HG03354 (cell line): ENCODE measurements around the gene EGLN1.
A peak's percentile ranks its signal among the peaks of the same experiment; 100 is the strongest.

Experiments
- ATAC-seq: cut with Tn5 transposase; IDR thresholded peaks from one replicate; pipeline ENCODE4 v1.9.1; 2021; ENCODE audit warnings: mild to moderate bottlenecking; ENCODE audit not compliant: unreplicated experiment, poor library complexity, severe bottlenecking

The EGLN1 gene

GRCh38 chr1:231422798-231423309, 767 bp upstream of the EGLN1 start:
- no peak for ATAC-seq

GRCh38 chr1:231421546-231421970, 529 bp downstream of the EGLN1 start:
- ATAC-seq: no peak

GRCh38 chr1:231420959-231421545, 1.0 kb downstream of the EGLN1 start:
- ATAC-seq: peak; percentile 16

- ATAC-seq: no peak
These were observed 1.7 kb downstream of the EGLN1 start for GRCh38 chr1:231420299-231420958.

GRCh38 chr1:231419738-231420298, 2.3 kb downstream of the EGLN1 start:
- no peak for ATAC-seq

- ATAC-seq: no peak
These were observed 2.9 kb downstream of the EGLN1 start for GRCh38 chr1:231419147-231419546.

GRCh38 chr1:231418741-231419107, 3.4 kb downstream of the EGLN1 start:
- no peak for ATAC-seq

- ATAC-seq: no peak
These were observed 3.9 kb downstream of the EGLN1 start for GRCh38 chr1:231418101-231418740.

- ATAC-seq: no peak
These were observed 4.6 kb downstream of the EGLN1 start for GRCh38 chr1:231417513-231417912.

- ATAC-seq: no peak
These were observed 5.2 kb downstream of the EGLN1 start for GRCh38 chr1:231416901-231417300.

GRCh38 chr1:231415018-231415583, 7.0 kb downstream of the EGLN1 start:
- ATAC-seq: no peak

GRCh38 chr1:231414260-231415016, 7.6 kb downstream of the EGLN1 start:
- ATAC-seq: no peak

GRCh38 chr1:231413749-231414082, 8.4 kb downstream of the EGLN1 start:
- no peak for ATAC-seq

GRCh38 chr1:231411036-231411531, 11.0 kb downstream of the EGLN1 start:
- no peak for ATAC-seq

GRCh38 chr1:231410036-231410612, 12.0 kb downstream of the EGLN1 start:
- no peak for ATAC-seq

GRCh38 chr1:231408528-231409094, 13.5 kb downstream of the EGLN1 start:
- ATAC-seq: no peak

GRCh38 chr1:231407547-231408396, 14.3 kb downstream of the EGLN1 start:
- ATAC-seq: no peak

GRCh38 chr1:231407049-231407448, 15.0 kb downstream of the EGLN1 start:
- ATAC-seq: no peak
